ENCODE data around the gene LTBP1.

Gene LTBP1

GRCh38 chr2:33009249-33009648, 62.5 kb downstream of the LTBP1 start:
- TF ChIP-seq CTCF (IDR thresholded peaks at IDR 0.05; ENCODE audit: insufficient read depth, low read length, poor library complexity, severe bottlenecking), result no peak
- Histone ChIP-seq H3K36me3 (ENCODE audit: control insufficient read depth, insufficient read depth, low read length) (no peaks in the 10 kb centered on the region), H3K27me3 (replicated peaks; ENCODE audit: control insufficient read depth, insufficient read depth, low read length) (no peaks in the 10 kb centered on the region), H3K4me3 (replicated peaks; ENCODE audit: low read depth, low read length) (no peak overlapping the region)
- DNase-seq (ENCODE audit: extremely low read depth, insufficient read length), result no peak

- no peaks in the 10 kb centered on the region for H3K36me3 ChIP-seq (ENCODE audit: control insufficient read depth, insufficient read depth, low read length)
- no peak for TF ChIP-seq CTCF (IDR thresholded peaks at IDR 0.05; ENCODE audit: insufficient read depth, low read length, poor library complexity, severe bottlenecking)
- no peaks in the 10 kb centered on the region for H3K27me3 ChIP-seq (replicated peaks; ENCODE audit: control insufficient read depth, insufficient read depth, low read length)
- DNase-seq (ENCODE audit: extremely low read depth, insufficient read length), result no peak
- no peak overlapping the region for H3K4me3 ChIP-seq (replicated peaks; ENCODE audit: low read depth, low read length)
These were observed 64.6 kb downstream of the LTBP1 start for GRCh38 chr2:33011373-33011772.

GRCh38 chr2:33011941-33012340, 65.2 kb downstream of the LTBP1 start:
- no peak for DNase-seq (ENCODE audit: extremely low read depth, insufficient read length)
- Histone ChIP-seq H3K27me3 (replicated peaks; ENCODE audit: control insufficient read depth, insufficient read depth, low read length) (no peaks in the 10 kb centered on the region), H3K4me3 (replicated peaks; ENCODE audit: low read depth, low read length) (no peak overlapping the region), H3K36me3 (ENCODE audit: control insufficient read depth, insufficient read depth, low read length) (no peaks in the 10 kb centered on the region)
- no peak for TF ChIP-seq CTCF (IDR thresholded peaks at IDR 0.05; ENCODE audit: insufficient read depth, low read length, poor library complexity, severe bottlenecking)

- TF ChIP-seq CTCF (IDR thresholded peaks at IDR 0.05; ENCODE audit: insufficient read depth, low read length, poor library complexity, severe bottlenecking), result no peak
- Histone ChIP-seq H3K36me3 (ENCODE audit: control insufficient read depth, insufficient read depth, low read length) (no peaks in the 10 kb centered on the region), H3K27me3 (replicated peaks; ENCODE audit: control insufficient read depth, insufficient read depth, low read length) (no peaks in the 10 kb centered on the region), H3K4me3 (replicated peaks; ENCODE audit: low read depth, low read length) (no peak overlapping the region)
- no peak for DNase-seq (ENCODE audit: extremely low read depth, insufficient read length)
These were observed 66.9 kb downstream of the LTBP1 start for GRCh38 chr2:33013684-33014110.

GRCh38 chr2:33014268-33014667, 67.5 kb downstream of the LTBP1 start:
- DNase-seq (ENCODE audit: extremely low read depth, insufficient read length), result no peak
- H3K36me3 ChIP-seq (ENCODE audit: control insufficient read depth, insufficient read depth, low read length), result no peaks in the 10 kb centered on the region
- H3K4me3 ChIP-seq (replicated peaks; ENCODE audit: low read depth, low read length), result no peak overlapping the region
- no peaks in the 10 kb centered on the region for H3K27me3 ChIP-seq (replicated peaks; ENCODE audit: control insufficient read depth, insufficient read depth, low read length)
- TF ChIP-seq CTCF (IDR thresholded peaks at IDR 0.05; ENCODE audit: insufficient read depth, low read length, poor library complexity, severe bottlenecking), result no peak

- DNase-seq (ENCODE audit: extremely low read depth, insufficient read length), result no peak
- no peaks in the 10 kb centered on the region for H3K27me3 ChIP-seq (replicated peaks; ENCODE audit: control insufficient read depth, insufficient read depth, low read length)
These were observed 68.8 kb downstream of the LTBP1 start for GRCh38 chr2:33015421-33016142.

More at GRCh38 chr2:33015421-33016142, 68.8 kb downstream of the LTBP1 start:
- Histone ChIP-seq H3K36me3 (ENCODE audit: control insufficient read depth, insufficient read depth, low read length) (no peaks in the 10 kb centered on the region), H3K4me3 (replicated peaks; ENCODE audit: low read depth, low read length) (no peak overlapping the region)
- TF ChIP-seq CTCF (IDR thresholded peaks at IDR 0.05; ENCODE audit: insufficient read depth, low read length, poor library complexity, severe bottlenecking), result no peak

Data from GM06990 (cell line).